ENCODE measurements around the gene ATP10D.

Gene ATP10D

DNA sequence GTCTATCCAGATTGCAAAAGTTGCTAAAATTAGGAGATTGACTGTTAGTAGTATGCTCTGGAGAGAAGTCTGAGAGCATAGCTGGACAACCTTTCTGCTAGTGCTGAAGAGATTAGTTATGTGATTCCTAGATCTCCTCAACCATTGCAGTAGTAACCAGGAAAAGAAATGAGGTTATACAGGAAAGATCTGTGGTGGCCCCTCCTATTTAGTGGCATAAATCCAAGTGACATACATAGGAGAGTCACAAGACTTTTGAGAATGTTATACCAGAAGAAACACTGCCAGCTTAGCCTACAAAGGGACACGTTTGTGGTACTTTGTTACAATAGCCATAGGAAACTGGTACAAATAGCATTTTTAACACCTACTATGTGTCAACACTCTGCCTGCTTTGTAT, 105.2 kb downstream of the ATP10D start:
- DNase-seq (ENCODE audit: low read depth in 2 of 2): no peak

DNA sequence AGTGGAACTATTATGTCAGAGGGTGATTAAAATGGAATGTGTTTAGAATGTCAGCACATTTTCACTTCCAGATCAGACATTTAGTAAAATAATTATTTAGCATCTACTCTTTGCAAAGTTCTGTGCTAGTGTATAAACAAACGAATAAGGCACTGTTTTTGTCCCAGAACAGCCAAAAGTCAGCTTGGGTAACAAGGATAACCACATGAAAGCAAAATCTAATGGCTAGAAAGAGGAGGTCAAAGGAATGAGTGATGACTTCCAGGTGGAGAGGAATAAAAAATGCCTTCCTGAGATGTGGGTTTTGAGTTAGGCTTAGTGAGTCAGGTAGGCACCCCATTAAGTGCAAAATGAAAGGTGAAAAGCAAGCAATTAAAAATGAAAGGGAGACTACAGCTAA, 112.6 kb downstream of the ATP10D start:
- no peak for DNase-seq (ENCODE audit: low read depth in 2 of 2)

DNA sequence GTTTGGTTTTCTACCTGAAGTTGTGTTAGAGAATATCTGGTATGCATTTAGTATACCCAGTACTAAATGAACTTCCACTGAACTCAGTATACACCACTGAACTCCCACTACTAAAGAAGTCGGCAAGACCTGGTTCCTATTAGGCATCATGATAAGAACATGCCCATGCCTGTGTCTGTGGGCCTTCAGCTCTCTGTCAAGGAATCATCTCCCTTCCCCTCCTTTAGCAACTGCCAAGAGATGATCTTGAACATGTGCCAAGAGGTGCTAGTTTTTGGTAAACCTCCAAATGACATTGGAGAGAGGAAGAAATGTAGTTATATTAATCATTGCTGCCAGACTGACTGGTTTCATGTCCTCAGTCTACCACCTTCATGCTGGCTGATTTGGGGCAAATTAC, 113.2 kb downstream of the ATP10D start:
- DNase-seq (ENCODE audit: low read depth in 2 of 2): no peak

DNA sequence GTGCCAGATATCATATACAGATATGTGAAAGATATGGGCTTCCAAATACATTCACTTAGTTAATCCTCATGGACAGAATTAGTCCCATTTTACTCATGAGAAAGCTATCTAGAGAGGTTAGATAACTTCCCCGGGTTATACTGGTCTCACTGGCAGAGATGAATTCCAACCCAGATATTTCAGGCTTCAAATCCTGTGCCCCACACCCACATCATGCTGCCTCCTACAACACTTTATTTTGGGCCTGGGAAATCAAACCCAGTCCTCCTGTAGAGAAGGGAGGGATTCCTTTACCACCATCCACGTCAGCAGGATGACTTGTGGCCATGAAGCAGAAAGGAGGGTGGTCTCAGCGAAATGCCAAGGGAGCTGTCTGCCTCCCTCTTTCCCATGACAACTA, 113.8 kb downstream of the ATP10D start:
- no peak for DNase-seq (ENCODE audit: low read depth in 2 of 2)

DNA sequence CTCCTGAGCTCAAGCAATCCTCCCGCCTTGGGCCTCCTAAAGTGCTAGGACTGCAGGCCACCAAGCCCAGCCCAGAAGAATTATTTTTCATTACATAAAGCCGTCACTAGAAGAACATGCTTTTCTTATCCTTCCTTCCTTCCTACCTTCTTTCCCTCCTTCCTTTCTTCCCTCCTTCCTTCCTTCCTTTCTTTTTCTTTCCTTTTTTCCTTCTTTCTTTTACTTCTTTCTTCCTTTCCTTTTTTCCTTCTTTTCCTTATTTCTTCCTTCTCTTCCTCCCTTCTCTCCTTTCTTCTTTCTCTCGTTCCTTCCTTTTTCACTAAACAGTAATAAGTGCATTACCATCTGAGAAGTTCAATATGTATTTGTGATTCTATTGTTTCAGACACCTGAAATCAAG, 121.4 kb downstream of the ATP10D start:
- DNase-seq (ENCODE audit: low read depth in 2 of 2): no peak

DNA sequence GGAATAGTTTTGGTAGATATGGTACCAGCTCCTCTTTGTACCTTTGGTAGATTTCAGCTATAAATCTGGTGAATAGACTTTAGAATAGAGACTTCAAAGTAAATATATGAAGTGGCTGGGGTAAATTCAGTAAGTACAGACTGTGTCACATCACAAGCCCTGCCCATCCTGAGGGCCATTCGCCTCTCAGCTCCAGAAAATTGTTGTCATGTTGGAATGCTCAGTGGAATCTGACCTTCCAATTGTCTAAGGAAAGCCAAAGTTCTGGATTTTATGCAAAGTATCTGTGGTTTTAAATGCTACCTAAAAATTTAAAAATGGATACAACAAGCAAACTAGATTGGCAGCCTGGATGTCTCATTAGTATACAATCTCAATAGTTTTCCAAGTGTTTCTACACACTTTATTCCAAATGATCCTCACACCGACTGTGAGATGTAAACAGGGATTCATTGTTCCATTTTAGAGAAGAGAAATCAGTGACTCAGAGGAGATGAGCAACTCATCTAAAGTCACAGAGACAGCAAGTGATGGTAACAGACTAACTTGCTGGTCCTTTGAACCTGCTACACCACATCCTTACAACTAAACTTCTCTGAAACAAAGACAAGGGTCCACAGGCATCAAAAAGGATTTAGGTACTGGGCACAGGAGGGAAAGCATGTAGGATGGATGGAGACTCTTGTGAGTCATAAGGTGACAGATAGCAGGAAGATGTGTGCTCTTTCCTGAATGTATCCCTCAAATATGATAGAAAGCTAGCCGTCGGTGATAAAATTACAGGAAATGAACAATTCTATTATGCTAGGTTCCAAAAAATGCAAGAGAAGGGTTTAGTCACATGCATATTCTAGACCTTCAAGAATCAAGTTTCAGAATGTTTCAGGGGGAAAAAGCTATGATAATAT, 127.3 kb downstream of the ATP10D start:
- DNase-seq (ENCODE audit: low read depth in 2 of 2): no peak

DNA sequence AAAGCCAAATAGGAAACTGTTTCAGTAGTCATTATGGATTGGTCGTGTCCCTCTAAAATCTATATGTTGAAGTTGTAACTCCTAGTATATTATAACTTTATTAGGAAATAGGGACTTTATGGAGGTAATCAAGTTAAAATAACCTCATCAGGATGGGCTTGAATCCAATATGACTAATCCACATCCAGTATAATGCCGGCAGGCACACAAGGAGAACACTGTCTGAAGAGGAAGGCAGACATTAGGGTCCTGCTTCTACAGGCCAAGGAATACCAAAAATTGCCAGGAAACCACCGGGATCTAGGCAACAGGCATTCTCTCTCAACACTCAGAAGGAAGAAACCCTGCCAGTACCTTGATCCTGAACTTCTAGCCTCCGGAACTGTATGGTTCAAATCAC, 130.3 kb downstream of the ATP10D start:
- DNase-seq (ENCODE audit: low read depth in 2 of 2): no peak

DNA sequence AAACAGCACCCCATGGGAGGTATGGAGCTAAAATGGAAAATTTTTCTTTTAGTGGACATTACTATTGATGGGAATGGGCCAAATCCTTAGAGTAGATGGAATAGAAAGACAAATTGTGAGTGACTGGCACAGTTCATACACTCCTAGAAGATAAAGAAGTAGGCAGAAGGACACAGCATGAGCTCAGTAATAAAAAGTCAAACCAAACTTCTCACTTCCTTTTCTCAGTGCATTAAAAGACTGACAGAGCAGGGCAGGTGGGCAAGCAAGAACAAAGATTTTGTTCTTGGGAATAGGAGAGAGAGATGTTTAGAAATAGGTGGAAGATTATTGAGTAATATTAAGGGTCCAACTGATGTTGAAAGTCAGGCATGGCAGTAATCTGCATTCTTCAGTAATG, 132.5 kb downstream of the ATP10D start:
- no peak for DNase-seq (ENCODE audit: low read depth in 2 of 2)

DNA sequence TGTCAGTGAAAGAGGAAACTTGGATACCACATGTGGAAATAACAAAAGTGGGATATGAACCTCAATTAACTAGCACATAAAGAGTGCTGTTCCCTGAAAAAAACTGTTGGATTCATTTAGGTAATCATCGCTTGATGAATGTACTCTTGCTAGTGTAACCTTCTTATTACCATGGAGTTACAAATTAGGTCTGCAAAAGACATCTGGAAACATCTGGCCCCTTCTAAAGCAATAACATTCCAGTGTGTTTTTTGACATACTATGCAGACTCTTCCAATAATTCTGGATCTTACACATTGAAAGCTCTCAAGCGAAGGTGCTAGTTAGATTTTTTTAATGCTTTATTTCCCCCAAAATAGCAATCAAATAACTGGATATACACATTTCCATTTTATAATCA, 134.6 kb downstream of the ATP10D start:
- DNase-seq (ENCODE audit: low read depth in 2 of 2): no peak

DNA sequence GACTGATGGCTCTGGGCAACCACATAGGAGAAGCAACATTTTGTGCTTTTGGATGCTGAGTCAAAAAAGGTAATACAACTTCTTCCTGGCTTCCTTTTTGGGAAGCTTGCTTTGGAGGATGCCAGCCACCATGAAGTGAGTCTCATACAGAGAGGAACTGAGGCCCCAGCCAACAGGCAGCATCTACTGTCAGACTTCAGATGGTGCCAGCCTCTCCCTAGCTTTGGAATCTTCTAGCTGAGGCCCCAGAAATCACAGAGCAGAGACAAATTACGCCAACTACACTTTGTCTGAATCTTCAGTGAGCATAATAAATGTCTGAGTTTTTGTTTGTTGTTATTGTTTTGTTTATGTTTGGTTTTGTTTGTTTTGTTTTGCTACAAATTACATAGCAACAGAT, 136.1 kb downstream of the ATP10D start:
- no peak for DNase-seq (ENCODE audit: low read depth in 2 of 2)

DNA sequence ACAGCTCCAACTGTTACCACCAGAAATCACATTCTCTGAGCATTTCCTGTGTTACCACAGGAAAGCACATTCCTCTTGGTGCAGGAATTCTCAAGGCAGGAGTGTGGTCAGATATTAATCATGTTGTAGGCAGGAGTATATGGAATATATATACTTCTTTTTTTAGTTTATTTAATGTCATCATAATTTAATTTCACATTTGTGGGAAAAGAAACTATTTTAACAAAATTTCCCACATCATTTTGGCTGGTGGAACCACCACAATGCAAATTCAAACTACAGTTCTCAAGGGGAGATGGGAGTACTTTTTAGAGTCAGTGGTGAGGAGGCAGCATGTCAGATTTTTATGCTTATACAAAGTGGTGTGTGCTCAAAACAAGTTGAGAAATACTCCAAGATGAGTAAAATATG, 139.0 kb downstream of the ATP10D start:
- no peak for DNase-seq (ENCODE audit: low read depth in 2 of 2)

DNA sequence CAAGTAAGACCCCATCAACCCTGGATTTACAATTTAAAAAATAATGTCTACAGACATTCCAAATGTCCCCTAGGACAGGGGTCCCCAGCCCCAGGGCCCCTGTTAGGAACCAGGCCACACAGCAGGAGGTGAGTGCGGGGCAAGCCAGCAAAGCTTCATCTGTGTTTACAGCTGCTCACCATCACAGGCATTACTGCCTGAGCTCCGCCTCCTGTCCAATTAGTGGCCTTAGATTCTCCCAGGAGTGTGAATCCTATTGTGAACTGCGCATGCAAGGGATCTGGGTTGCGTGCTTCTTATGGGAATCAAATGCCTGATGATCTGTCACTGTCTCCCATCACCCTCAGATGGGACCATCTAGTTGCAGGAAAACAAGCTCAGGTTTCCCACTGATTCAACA, 146.1 kb downstream of the ATP10D start:
- no peak for DNase-seq (ENCODE audit: low read depth in 2 of 2)

DNA sequence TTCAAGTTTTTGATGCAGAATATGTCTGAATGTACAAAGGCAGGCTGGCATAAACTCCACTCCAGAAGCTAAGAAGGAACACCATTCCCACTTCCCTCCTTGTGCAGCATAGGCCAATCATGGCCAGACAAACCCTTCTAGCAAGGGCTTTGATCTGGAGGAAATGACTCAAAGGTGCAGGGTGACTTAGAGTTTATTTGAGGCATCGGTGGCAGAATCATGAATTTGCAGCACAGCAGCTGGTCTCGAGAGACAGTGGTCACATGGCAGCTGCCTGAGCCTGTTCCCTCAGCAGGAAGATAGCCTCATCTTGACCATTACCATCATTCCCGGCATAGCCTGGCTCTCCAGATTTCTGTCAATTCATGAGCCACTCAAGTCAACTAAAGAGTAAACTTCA, 154.5 kb downstream of the ATP10D start:
- DNase-seq (ENCODE audit: low read depth in 2 of 2): no peak

DNA sequence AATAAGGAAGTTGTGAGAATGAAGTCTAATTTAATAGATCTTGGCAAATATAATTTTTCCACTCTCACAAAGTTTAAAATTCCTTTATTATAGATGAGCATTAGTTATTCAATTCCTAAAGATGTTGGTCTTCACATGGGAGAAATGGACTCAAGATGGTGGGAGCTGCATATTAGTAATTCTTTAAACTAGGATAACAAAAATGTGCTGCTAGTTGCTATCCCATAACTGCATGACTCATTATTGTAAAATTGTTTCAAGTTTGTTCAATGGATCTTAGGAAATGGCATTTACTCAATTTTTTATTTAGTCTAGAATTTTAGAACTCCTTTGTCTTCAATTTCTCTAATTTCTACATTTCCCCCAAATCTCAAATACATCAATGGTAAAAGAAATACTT, 155.8 kb downstream of the ATP10D start:
- DNase-seq (ENCODE audit: low read depth in 2 of 2): no peak

DNA sequence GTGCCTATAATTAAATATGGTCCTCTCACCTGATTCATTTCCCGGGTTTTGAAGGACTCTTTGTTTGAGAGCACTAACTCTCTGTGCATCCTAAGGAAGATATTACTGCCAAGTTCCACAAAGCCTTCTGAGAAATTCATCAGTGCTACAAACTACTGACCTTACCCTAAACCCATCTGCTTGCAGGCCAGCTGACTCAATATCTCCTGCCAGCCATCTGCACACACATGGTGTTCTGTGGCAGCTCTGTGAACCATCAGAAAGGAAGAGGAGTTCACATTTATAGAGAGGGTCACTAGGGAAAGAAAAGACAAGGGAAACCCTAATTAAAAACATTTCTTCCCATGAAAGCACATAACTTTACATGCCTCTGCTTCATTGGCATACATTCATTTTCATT, 156.7 kb downstream of the ATP10D start:
- DNase-seq (ENCODE audit: low read depth in 2 of 2): no peak

DNA sequence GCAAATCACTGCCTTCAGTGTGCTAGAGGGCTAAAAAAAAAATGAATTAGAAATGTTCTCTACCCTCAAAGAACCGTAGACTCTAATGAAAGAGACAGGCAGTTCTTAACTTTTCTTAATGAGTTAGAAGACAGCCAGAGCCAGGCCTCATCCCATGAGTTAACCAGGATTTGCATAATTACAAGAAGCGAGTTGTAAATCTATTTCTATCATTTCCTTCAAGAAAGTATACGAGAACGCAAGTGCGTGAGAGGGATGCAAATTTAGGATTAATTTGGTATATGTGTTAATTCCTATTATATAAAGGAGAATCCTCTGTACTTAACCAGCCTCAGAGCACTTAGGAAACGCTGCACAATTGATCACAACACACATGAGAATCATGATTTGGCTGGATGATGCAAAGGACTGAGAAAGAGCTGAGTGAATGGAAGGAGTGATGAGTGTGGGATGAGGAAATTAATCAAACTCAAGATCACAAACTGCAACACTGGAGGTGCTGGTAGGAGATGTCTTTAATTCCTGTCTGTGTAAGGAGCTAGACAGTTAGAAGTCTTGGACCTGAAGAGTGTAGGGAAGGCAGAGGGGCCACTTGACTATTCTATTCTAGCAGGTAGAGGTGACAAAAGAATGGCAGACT, 157.2 kb downstream of the ATP10D start:
- no peak for DNase-seq (ENCODE audit: low read depth in 2 of 2)
